Activated CD8-positive, alpha-beta memory T cell treated with anti-CD3 and anti-CD28 coated beads, Interleukin-2, amount 50 U/mL, for 48 hours (primary cell): Measurements from ENCODE around the gene GMDS.

Source experiments
- DNase-seq: peaks from one replicate; pipeline ENCODE4 v3.0.0-alpha.2; 2020

The GMDS gene

GRCh38 chr6:2237001-2237400 lies 8.4 kb downstream of the GMDS start:
- no peak for DNase-seq

- DNase-seq: no peak
Measured at GRCh38 chr6:2235777-2236495, 9.5 kb downstream of the GMDS start.

- no peak for DNase-seq
Measured at GRCh38 chr6:2232445-2232844, 13.0 kb downstream of the GMDS start.

GRCh38 chr6:2231438-2231837 lies 14.0 kb downstream of the GMDS start:
- no peak for DNase-seq

GRCh38 chr6:2230659-2231277 lies 14.6 kb downstream of the GMDS start:
- no peak for DNase-seq

- no peak for DNase-seq
Measured at GRCh38 chr6:2229742-2230141, 15.7 kb downstream of the GMDS start.

GRCh38 chr6:2229039-2229438 lies 16.4 kb downstream of the GMDS start:
- DNase-seq: no peak

GRCh38 chr6:2228392-2228791 lies 17.0 kb downstream of the GMDS start:
- no peak for DNase-seq

GRCh38 chr6:2226775-2227174 lies 18.6 kb downstream of the GMDS start:
- no peak for DNase-seq

- DNase-seq: no peak
Measured at GRCh38 chr6:2225422-2226392, 19.7 kb downstream of the GMDS start.

- no peak for DNase-seq
Measured at GRCh38 chr6:2224847-2225382, 20.5 kb downstream of the GMDS start.

GRCh38 chr6:2222275-2222842 lies 23.0 kb downstream of the GMDS start:
- DNase-seq: no peak

- DNase-seq: no peak
Measured at GRCh38 chr6:2221726-2222274, 23.6 kb downstream of the GMDS start.

- DNase-seq: no peak
Measured at GRCh38 chr6:2220154-2220553, 25.3 kb downstream of the GMDS start.

GRCh38 chr6:2218866-2219265 lies 26.5 kb downstream of the GMDS start:
- no peak for DNase-seq

GRCh38 chr6:2216794-2217383 lies 28.5 kb downstream of the GMDS start:
- DNase-seq: no peak

GRCh38 chr6:2215342-2215741 lies 30.1 kb downstream of the GMDS start:
- DNase-seq: no peak

- DNase-seq: no peak
Measured at GRCh38 chr6:2213086-2213485, 32.3 kb downstream of the GMDS start.

GRCh38 chr6:2209226-2209809 lies 36.1 kb downstream of the GMDS start:
- DNase-seq: peak; percentile 60

GRCh38 chr6:2208468-2208867 lies 36.9 kb downstream of the GMDS start:
- no peak for DNase-seq

GRCh38 chr6:2205396-2205795 lies 40.0 kb downstream of the GMDS start:
- DNase-seq: no peak

GRCh38 chr6:2204272-2204671 lies 41.1 kb downstream of the GMDS start:
- DNase-seq: no peak
